GM21619 (cell line): ENCODE data around the gene TERB1.
A peak's percentile ranks its signal among the peaks of the same experiment; 100 is the strongest.
"Not testable (repeated sequence)": the region's sequence is repeated elsewhere in the genome, so short reads cannot be mapped to it uniquely, and the experiment has no call there.

Experiments used
- ATAC-seq: cut with Tn5 transposase; IDR thresholded peaks from one replicate; pipeline ENCODE4 v1.9.1; 2021; ENCODE audit not compliant: unreplicated experiment

The TERB1 gene

DNA sequence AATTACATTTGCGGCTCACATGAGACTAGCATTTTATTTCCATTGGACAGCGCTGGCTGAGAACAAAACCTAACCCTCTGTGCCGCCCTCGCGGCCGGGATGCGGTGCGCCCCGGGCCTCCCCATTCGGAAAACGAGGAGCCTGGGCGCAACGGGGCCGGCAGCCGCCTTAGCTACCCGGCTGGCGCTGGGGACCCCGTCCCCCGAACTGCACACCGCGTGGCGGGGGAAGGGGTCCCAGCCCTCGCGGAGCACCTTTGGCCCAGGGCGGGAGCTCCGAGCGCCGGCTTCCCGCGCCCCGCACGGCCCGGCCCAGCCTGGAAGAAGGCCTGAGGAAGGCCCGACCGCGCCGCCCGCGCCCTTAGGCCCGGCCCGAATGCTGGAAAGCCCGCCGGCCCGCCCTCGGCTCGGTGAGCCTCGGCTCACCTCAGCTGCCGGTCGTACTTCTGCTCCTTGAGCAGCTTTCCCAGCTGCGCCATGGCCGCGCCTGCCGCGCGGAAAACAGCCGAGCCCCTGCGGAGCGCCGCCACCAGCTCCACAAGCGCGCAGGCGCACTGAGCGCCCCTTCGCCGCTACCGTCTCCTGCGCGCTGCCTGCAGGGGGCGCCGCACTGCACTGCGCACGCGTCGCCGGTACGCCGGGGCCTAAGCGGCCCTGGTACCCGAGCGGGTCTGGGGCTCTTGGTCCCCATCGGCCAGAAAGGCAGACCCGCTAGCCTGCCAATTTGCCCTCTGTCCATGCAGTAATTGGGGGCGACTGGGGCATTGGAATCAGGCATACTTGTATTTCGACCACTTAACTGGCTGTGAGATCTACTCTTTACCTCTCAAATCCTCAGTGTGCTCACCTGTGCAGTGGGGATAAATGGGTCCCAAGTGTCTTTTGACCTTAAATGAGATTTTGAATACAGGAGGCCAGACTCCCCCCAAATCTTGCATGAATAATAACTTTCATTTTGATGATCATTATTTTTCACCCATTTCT, 29.3 kb upstream of the TERB1 start, which contains the start of gene NAE1:
TSS of gene NAE1 (minus strand) at position 555 of the 983 bp plus-strand sequence. CDS start at position 478, 77 bp downstream.
- ATAC-seq = peak; percentile 82

GRCh38 chr16:66824006-66824405, 22.6 kb upstream of the TERB1 start:
- no peak for ATAC-seq

GRCh38 chr16:66814734-66815133, 13.3 kb upstream of the TERB1 start:
- no peak for ATAC-seq

DNA sequence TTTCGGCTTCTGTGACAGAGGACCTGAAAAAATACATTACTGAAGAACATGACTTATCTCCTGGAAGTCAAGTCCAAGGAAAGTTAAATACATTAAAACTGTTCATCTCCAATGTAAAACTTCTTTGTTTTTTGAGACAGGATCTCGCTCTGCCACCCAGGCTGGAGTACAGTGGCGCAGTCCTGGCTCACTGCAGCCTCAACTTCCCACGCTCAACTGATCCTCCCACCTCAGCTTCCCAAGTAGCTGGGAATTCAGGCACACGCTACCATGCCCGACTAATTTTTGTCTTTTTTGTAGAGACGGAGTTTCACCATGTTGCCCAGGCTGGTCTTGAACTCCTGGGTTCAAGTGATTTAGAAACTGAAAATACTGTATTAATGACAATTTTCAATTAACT, 9.7 kb upstream of the TERB1 start:
- ATAC-seq = no peak

DNA sequence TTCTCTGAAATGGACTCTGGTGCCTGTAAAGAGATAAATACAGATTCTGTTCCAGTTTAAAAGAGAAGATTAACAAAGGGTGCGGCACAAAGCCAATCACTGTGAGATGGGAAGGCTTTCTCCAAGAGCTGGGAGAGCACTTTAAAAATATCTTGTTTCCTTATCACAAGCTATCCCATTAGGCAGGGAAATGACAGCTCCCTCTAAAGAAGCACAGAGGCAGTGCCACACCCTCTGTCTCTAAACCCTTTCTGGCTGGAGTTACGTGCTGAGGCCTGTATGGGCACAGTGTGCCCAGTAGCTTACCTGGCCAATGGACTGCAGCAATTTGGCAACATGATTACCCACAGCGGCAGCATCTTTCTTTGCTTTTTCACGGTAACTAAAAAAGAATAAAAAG, 9.0 kb upstream of the TERB1 start:
- no peak for ATAC-seq

GRCh38 chr16:66809765-66810164, 8.4 kb upstream of the TERB1 start:
- ATAC-seq = no peak

DNA sequence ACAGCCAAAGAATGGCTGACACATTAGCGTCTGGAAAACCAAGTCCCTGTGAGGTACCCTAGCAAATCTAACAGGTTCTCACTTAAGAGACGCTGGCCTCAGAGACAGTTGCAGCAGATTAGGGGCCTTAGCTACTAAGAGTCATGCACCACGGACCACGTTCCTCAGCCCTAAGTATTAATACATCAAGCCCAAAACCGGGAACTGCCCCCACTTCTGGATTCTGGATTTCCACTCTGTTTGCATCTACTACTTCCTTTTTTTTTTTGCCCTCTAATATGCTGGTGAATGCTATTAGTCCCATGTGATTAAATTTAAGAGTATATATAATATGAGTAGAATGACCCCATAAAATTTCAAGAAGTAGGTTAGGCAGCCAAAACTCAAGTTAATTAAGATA, 775 bp upstream of the TERB1 start:
- ATAC-seq = no peak

DNA sequence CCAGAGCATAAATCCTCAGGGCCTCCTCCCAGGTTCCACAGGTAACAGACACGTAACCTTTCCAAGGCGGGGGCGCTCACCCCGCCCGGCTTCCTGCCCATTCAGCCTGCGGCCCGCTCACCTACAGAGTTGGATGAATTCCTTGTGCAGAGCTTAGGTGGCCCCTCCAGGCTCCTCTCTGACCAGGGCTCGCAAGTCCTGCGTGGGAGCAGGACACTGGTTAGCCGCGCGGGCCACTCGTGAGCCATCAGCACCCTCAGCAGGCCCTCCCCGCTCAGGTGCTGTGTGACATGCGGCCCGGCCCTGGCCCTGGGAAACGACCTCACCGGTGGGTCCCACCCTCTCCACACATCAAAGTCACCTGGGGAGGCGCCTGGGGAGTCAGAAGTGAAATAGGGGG, 528 bp downstream of the TERB1 start:
- ATAC-seq = no peak

GRCh38 chr16:66798161-66798560, 3.2 kb downstream of the TERB1 start:
- no peak for ATAC-seq

- not testable (repeated sequence) for ATAC-seq
Measured at GRCh38 chr16:66793984-66794383, 7.4 kb downstream of the TERB1 start.

- ATAC-seq = no peak
Measured at GRCh38 chr16:66790130-66790733, 11.2 kb downstream of the TERB1 start.

DNA sequence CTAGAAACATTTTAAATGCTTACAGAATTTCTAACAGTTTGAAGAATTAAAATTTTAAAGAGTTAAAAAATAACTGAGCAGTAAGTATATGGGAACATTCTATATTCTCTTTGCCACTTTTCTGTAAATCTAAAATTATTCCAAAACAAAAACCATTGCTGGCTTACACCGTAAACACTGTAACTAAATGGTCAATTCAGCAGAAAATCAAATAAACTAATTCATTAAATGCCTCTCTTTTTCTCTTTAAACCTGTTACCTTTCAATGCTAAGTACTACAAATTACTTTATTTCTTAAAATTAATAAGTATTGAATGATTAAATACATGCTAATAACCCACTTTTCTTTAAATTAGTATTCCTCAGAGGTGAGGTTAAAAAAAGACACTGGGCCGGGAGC, 14.0 kb downstream of the TERB1 start:
- no peak for ATAC-seq

GRCh38 chr16:66786551-66786950, 14.8 kb downstream of the TERB1 start:
- no peak for ATAC-seq

GRCh38 chr16:66776457-66776856, 24.9 kb downstream of the TERB1 start:
- ATAC-seq = no peak

GRCh38 chr16:66774981-66775380, 26.4 kb downstream of the TERB1 start:
- ATAC-seq = no peak

- ATAC-seq = no peak
Measured at GRCh38 chr16:66758086-66758485, 43.3 kb downstream of the TERB1 start.

DNA sequence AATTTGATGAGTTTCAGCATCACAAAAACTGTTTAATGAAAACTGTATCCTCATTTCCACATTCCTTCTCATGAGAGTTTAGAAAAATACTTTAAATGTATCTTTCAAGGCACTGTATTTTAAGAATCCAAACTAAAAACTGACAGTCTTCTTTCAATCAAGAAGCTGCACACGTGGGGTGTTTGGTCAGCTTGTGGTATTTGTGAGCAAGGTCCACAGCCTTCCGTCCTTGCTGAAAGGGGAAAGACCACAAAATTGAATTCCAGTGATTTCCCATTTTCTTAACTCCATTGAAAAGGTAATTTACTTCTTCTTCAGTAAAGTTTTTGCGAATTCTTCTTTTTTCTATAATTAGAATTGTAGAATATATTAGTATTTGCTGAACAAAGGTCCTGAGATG, 46.6 kb downstream of the TERB1 start:
- ATAC-seq = no peak

- ATAC-seq = no peak
Measured at GRCh38 chr16:66754211-66754610, 47.2 kb downstream of the TERB1 start.

- no peak for ATAC-seq
Measured at GRCh38 chr16:66752958-66753357, 48.4 kb downstream of the TERB1 start.

DNA sequence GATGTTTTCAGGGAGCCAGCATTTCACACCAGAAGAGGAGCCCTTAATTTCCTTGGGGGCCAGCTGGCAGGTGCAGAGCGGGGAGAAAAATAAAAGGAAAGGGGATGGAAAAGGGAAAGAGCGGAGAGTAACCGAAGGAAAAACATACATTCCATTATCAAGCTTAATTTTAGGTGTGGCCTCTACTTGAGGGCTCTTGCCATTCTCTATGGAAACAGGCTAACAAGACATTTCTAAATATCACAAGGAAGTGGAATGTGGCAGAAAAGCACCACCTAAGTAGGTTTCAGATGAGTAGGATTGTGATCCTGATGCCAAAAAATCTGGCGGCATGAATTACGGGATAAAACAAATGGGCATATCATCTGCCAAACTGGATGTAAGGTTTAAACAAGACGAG, 49.0 kb downstream of the TERB1 start:
- ATAC-seq = no peak

GRCh38 chr16:66751992-66752322, 49.4 kb downstream of the TERB1 start:
- ATAC-seq = no peak

GRCh38 chr16:66751303-66751991, 49.9 kb downstream of the TERB1 start, which contains the start of gene DYNC1LI2:
Gene DYNC1LI2, minus strand, starts transcription at chr16:66751609. Its CDS starts 18 bp downstream, at chr16:66751591.
- ATAC-seq = peak; percentile 88
